Natural killer cell (primary cell): ENCODE results near the gene OXCT2. TPM values are rescaled to one million over a fixed set of nuclear protein-coding genes. Genes with fewer than 3 reads are reported as not detected.

Source experiments
- ATAC-seq, 3 donors: fragments of 150-1000 bp in 2 of 3; fragments of 200-7000 bp in 1 of 3; cut with Tn5 transposase; 1 replicate in 1 of 3; 2 replicates in 2 of 3; pipeline ENCODE4 v1.10.0; 2021; ENCODE audit warnings: mild to moderate bottlenecking in 2 of 3, moderate library complexity in 2 of 3
- DNase-seq, 2 donors: peaks; one replicate each; pipeline versions ENCODE4 v3.0.0 to v3.0.0-alpha.2; 2013 to 2021; ENCODE audit warnings: mixed read lengths in 1 of 2
- H3K27ac ChIP-seq: one replicate; pipeline ENCODE4 v1.5.1; 2013; ENCODE audit warnings: mild to moderate bottlenecking, low read length
- H3K27me3 ChIP-seq: one replicate; pipeline ENCODE4 v1.6.1; 2013; ENCODE audit warnings: low read length; ENCODE audit not compliant: control insufficient read depth, insufficient read depth
- H3K36me3 ChIP-seq: one replicate; pipeline ENCODE4 v1.6.1; 2013; ENCODE audit warnings: low read length; ENCODE audit not compliant: control insufficient read depth, insufficient read depth
- H3K4me1 ChIP-seq: one replicate; pipeline ENCODE4 v1.6.1; 2013; ENCODE audit warnings: low read length; ENCODE audit not compliant: control insufficient read depth, insufficient read depth
- H3K4me3 ChIP-seq: one replicate; pipeline ENCODE4 v1.5.1; 2013; ENCODE audit warnings: low read length
- H3K9me3 ChIP-seq: one replicate; pipeline ENCODE4 v1.6.1; 2013; ENCODE audit warnings: low read length; ENCODE audit not compliant: control insufficient read depth, insufficient read depth
- H3K27ac Mint-ChIP-seq, 2 donors: one replicate each; pipeline ENCODE4 v1.8.0; 2022; ENCODE audit warnings: mild to moderate bottlenecking in 2 of 2, mixed read lengths in 2 of 2, moderate library complexity in 1 of 2
- H3K27me3 Mint-ChIP-seq, 2 donors: one replicate each; pipeline ENCODE4 v1.8.0; 2022; ENCODE audit warnings: low read depth in 2 of 2, mixed read lengths in 2 of 2
- H3K36me3 Mint-ChIP-seq: one replicate; pipeline ENCODE4 v1.8.0; 2022; ENCODE audit warnings: mixed read lengths
- H3K4me1 Mint-ChIP-seq, 2 donors: one replicate each; pipeline ENCODE4 v1.8.0; 2022; ENCODE audit warnings: mixed read lengths in 2 of 2
- H3K4me3 Mint-ChIP-seq: one replicate; pipeline ENCODE4 v1.8.0; 2022; ENCODE audit warnings: mild to moderate bottlenecking, moderate library complexity, mixed read lengths
- H3K9me3 Mint-ChIP-seq, 2 donors: one replicate each; pipeline ENCODE4 v1.8.0; 2022; ENCODE audit warnings: mixed read lengths in 2 of 2
- CTCF ChIP-seq: fragments of 200-600 bp; IDR thresholded peaks from one replicate; pipeline ENCODE4 v1.8.0; 2022; ENCODE audit warnings: antibody characterized with exemption
- WGBS: methylation state at CpG from one replicate; pipeline ENCODE4 v1.1.7; 2013; ENCODE audit warnings: missing lambda C conversion rate; ENCODE audit not compliant: insufficient coverage; 5-methylcytosine and 5-hydroxymethylcytosine counted together
- intact Hi-C: fragments of 100-400 bp; cut with micrococcal nuclease; formaldehyde crosslinking; loops from one replicate; pipeline ENCODE4 v1.14.2; 2022
- total RNA-seq, 4 donors: library from RNA; stranded (reverse); fragments of 120-200 nt in 1 of 4; gene quantifications; one replicate each; pipeline versions ENCODE4 v1.2.3 to v1.2.4, GENCODE V29; 2013 to 2022

OXCT2 gene
- total RNA-seq, 3 donors from 2014 or later (not counting 1 experiment from before 2014, with no cell fraction given) = 0.42 to 2.2 (median 1.9) TPM

GRCh38 chr1:39751595-39751994 is 19.6 kb downstream of the OXCT2 start:
- H3K36me3 Mint-ChIP-seq = peaks cover 35% of the 10 kb centered on the region
- no peak overlapping the region for H3K27ac ChIP-seq
- no peaks in the 10 kb centered on the region for H3K9me3 Mint-ChIP-seq
- no peak overlapping the region for H3K4me3 ChIP-seq
- WGBS = 97% methylated on average over 7 of the region's 7 CpGs
- H3K27me3 Mint-ChIP-seq = no peaks in the 10 kb centered on the region
- H3K4me1 Mint-ChIP-seq = peaks cover 9 to 14% of the 10 kb centered on the region in 2 donors
- TF ChIP-seq CTCF = no peak
- intact Hi-C loops = no loop called here
- DNase-seq (no peak), ATAC-seq (no peak)
- peaks cover 88% of the 10 kb centered on the region for H3K36me3 ChIP-seq
- H3K4me3 Mint-ChIP-seq = no peak overlapping the region
- H3K27me3 ChIP-seq = no peaks in the 10 kb centered on the region
- H3K4me1 ChIP-seq = no peaks in the 10 kb centered on the region
- H3K9me3 ChIP-seq = no peaks in the 10 kb centered on the region
- no peak overlapping the region for H3K27ac Mint-ChIP-seq

- peaks cover 90% of the 10 kb centered on the region for H3K36me3 ChIP-seq
- 97% methylated on average over 16 of the region's 16 CpGs for WGBS
- H3K9me3 ChIP-seq = no peaks in the 10 kb centered on the region
- DNase-seq (no peak), ATAC-seq (no peak)
- no peaks in the 10 kb centered on the region for H3K4me1 ChIP-seq
- H3K9me3 Mint-ChIP-seq = no peaks in the 10 kb centered on the region
- no peak for TF ChIP-seq CTCF
- H3K4me3 Mint-ChIP-seq = no peak overlapping the region
- no peak overlapping the region for H3K27ac ChIP-seq
- H3K36me3 Mint-ChIP-seq = peaks cover 35% of the 10 kb centered on the region
- no peaks in the 10 kb centered on the region for H3K27me3 Mint-ChIP-seq
- H3K27me3 ChIP-seq = no peaks in the 10 kb centered on the region
- peaks cover 14% of the 10 kb centered on the region in 2 donors for H3K4me1 Mint-ChIP-seq
- intact Hi-C loops = no loop called here
- H3K4me3 ChIP-seq = no peak overlapping the region
- H3K27ac Mint-ChIP-seq = no peak overlapping the region
These were observed 26.0 kb downstream of the OXCT2 start for GRCh38 chr1:39745016-39745670.

GRCh38 chr1:39738622-39739366 is 32.4 kb downstream of the OXCT2 start, which contains the start of gene PPIE:
TSS of gene PPIE (plus strand) at chr1:39738882. CDS start at chr1:39738901, 19 bp downstream.
- H3K27ac ChIP-seq = peak within 1 kb of the TSS; percentile 79
- H3K4me3 ChIP-seq = peak within 1 kb of the TSS; percentile 89
- peaks cover 38% of the 10 kb centered on the region for H3K4me1 ChIP-seq
- H3K27me3 ChIP-seq = no peaks in the 10 kb centered on the region
- Mint-ChIP-seq H3K36me3 (peaks cover 18% of the 10 kb centered on the region), H3K4me3 (peak within 1 kb of the TSS; percentile 91), H3K27me3 (no peaks in the 10 kb centered on the region), H3K9me3 (peaks cover 2 to 5% of the 10 kb centered on the region in 2 donors), H3K27ac (peak within 1 kb of the TSS; percentile 85 to 96), H3K4me1 (peaks cover 42% of the 10 kb centered on the region in 2 donors)
- intact Hi-C loops = no loop called here
- TF ChIP-seq CTCF = no peak
- H3K36me3 ChIP-seq = peaks cover 36% of the 10 kb centered on the region
- under 1% methylated on average over 52 of the region's 52 CpGs for WGBS
- DNase-seq (peak; percentile 74 to 95), ATAC-seq (peak; percentile 92 to 94 (median 93))
- H3K9me3 ChIP-seq = no peaks in the 10 kb centered on the region
